GM18498 (cell line): ENCODE measurements around the gene IL21R.

ENCODE experiments used
- ATAC-seq: cut with Tn5 transposase; IDR thresholded peaks from one replicate; pipeline ENCODE4 v1.9.1; 2021; ENCODE audit warnings: mild to moderate bottlenecking, moderate library complexity; ENCODE audit not compliant: unreplicated experiment

IL21R gene

GRCh38 chr16:27482397-27483087 is 80.6 kb downstream of the IL21R start:
- no peak for ATAC-seq

- ATAC-seq = no peak
Observed at GRCh38 chr16:27483088-27483437, 81.1 kb downstream of the IL21R start.

GRCh38 chr16:27483624-27484023 is 81.7 kb downstream of the IL21R start:
- ATAC-seq = no peak

- ATAC-seq = no peak
Observed at GRCh38 chr16:27485126-27485525, 83.2 kb downstream of the IL21R start.

- ATAC-seq = no peak
Observed at GRCh38 chr16:27485811-27486210, 83.8 kb downstream of the IL21R start.

- no peak for ATAC-seq
Observed at GRCh38 chr16:27486344-27486743, 84.4 kb downstream of the IL21R start.

- ATAC-seq = no peak
Observed at GRCh38 chr16:27486760-27487159, 84.8 kb downstream of the IL21R start.

- no peak for ATAC-seq
Observed at GRCh38 chr16:27489421-27489820, 87.4 kb downstream of the IL21R start.

- no peak for ATAC-seq
Observed at GRCh38 chr16:27489906-27490305, 87.9 kb downstream of the IL21R start.

- no peak for ATAC-seq
Observed at GRCh38 chr16:27491894-27492587, 90.1 kb downstream of the IL21R start.

GRCh38 chr16:27492588-27492979 is 90.6 kb downstream of the IL21R start:
- no peak for ATAC-seq

GRCh38 chr16:27495191-27495590 is 93.2 kb downstream of the IL21R start:
- no peak for ATAC-seq

- ATAC-seq = no peak
Observed at GRCh38 chr16:27498031-27498825, 96.3 kb downstream of the IL21R start.

GRCh38 chr16:27498916-27499658 is 97.1 kb downstream of the IL21R start:
- ATAC-seq = no peak

- ATAC-seq = no peak
Observed at GRCh38 chr16:27499659-27500055, 97.7 kb downstream of the IL21R start.

GRCh38 chr16:27500801-27501200 is 98.8 kb downstream of the IL21R start:
- no peak for ATAC-seq
